Neural crest cell (in vitro differentiated cells): ENCODE measurements around the gene MGAT4D. TPM values are rescaled to one million over a fixed set of nuclear protein-coding genes. Genes with fewer than 3 reads are reported as not detected.
"Not testable (repeated sequence)": the region's sequence is repeated elsewhere in the genome, so short reads cannot be mapped to it uniquely, and the experiment has no call there.

Experiments
- DNase-seq: peaks from one replicate; pipeline ENCODE4 v3.0.0; 2021; ENCODE audit warnings: low read depth, mixed read lengths, low spot score
- H3K27ac Mint-ChIP-seq: one replicate; pipeline ENCODE4 v1.8.0; 2021; ENCODE audit warnings: mild to moderate bottlenecking, mixed read lengths; ENCODE audit not compliant: unreplicated experiment
- H3K27me3 Mint-ChIP-seq: 2 replicates; pipeline ENCODE4 v1.8.0; 2021; ENCODE audit warnings: low read depth, mild to moderate bottlenecking, mixed read lengths
- H3K36me3 Mint-ChIP-seq: 2 replicates; pipeline ENCODE4 v1.8.0; 2021; ENCODE audit warnings: low read depth, mild to moderate bottlenecking, mixed read lengths
- H3K4me1 Mint-ChIP-seq: 2 replicates; pipeline ENCODE4 v1.8.0; 2021; ENCODE audit warnings: mixed read lengths
- H3K4me3 Mint-ChIP-seq: one replicate; pipeline ENCODE4 v1.8.0; 2021; ENCODE audit warnings: mild to moderate bottlenecking, mixed read lengths
- H3K9me3 Mint-ChIP-seq: 2 replicates; pipeline ENCODE4 v1.8.0; 2021; ENCODE audit warnings: mixed read lengths
- total RNA-seq: library from RNA; stranded (reverse); gene quantifications from 2 replicates; pipeline ENCODE4 v1.2.1, GENCODE V29; 2021
- TF ChIP-seq, protein P1 (sequence below): fragments of 200-600 bp; sonication (generic); conservative IDR thresholded peaks from 2 replicates; pipeline ENCODE4 v1.5.0; 2021; ENCODE audit warnings: antibody characterized with exemption, mild to moderate bottlenecking

Gene MGAT4D
- total RNA-seq, 1 donor from 2014 or later: not detected

DNA sequence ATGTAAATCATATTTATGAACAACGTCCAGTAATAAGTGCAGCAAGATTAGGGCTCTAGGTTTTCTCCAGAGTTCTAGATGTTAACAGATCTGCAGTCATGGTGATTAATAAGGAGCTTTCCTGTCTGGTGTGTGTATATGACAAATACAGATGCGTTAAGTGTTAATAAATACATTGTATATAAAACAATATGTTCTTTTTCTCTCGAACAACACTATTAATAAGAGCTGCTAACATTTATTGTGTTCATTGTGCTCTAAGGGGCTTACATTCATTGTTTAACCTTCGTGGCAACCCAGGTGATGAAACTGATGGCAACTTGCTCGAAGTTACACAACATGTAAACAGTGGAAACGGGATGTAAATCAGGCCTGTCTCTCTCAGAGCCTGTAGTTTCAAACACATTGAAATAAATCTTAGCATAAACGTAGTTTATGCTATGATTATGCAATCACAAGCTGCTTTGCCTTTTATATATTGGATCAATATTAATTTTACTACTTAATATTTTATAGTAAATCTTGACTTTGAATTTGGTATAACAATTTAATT, 70.1 kb downstream of the MGAT4D start:
- Mint-ChIP-seq H3K9me3 (no peaks in the 10 kb centered on the region), H3K4me1 (peaks cover 15% of the 10 kb centered on the region), H3K4me3 (peak overlapping the region; percentile 94), H3K27me3 (no peaks in the 10 kb centered on the region), H3K27ac (no peak overlapping the region), H3K36me3 (no peaks in the 10 kb centered on the region)
- TF ChIP-seq, protein P1, sequence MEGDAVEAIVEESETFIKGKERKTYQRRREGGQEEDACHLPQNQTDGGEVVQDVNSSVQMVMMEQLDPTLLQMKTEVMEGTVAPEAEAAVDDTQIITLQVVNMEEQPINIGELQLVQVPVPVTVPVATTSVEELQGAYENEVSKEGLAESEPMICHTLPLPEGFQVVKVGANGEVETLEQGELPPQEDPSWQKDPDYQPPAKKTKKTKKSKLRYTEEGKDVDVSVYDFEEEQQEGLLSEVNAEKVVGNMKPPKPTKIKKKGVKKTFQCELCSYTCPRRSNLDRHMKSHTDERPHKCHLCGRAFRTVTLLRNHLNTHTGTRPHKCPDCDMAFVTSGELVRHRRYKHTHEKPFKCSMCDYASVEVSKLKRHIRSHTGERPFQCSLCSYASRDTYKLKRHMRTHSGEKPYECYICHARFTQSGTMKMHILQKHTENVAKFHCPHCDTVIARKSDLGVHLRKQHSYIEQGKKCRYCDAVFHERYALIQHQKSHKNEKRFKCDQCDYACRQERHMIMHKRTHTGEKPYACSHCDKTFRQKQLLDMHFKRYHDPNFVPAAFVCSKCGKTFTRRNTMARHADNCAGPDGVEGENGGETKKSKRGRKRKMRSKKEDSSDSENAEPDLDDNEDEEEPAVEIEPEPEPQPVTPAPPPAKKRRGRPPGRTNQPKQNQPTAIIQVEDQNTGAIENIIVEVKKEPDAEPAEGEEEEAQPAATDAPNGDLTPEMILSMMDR: no peak
- DNase-seq: no peak

DNA sequence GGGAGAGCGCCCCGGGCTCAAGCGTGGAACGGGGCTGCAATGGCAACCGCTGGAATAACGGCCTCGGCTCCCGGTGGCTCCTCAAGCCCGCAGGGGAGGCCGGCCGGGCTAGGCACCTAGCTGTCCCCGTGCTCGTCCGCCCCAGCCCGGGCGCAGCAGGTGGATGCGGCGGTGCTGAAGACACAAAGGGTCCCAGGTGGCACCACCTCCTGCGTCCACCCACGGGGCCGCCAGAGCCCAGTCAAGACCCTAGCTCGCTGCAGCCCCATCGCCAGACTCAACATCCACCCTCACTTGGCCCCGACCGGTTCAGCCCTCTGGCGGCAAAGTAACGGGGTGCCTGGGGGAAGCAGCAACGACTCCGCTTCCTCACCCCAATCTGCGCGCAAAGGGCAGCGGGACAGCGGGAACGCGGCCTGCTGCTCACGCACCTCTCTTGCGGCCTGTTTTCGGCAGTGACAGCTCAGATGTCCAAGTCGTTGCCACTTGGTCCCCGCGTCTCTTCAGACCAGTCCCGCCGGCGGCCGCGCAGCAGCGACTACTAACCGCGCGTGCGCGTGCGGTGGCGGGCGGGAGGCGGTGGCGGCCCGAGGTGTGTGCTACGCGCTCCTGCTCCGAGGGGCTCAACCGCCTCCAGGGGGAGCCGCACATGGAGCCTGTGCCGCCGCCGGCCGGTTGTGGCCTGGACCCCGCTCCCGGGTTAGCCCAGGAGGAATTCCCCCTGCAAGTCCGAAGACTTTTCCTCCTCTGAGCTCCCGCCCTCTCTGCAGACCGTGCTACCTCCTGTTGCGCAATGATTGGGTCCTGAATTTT, 70.8 kb downstream of the MGAT4D start, which contains the start of gene CLGN:
Gene CLGN (minus strand): TSS at position 543 of the 813 bp plus-strand sequence. CDS start 14,570 bp downstream, outside the sequence.
- no peaks in the 10 kb centered on the region for H3K36me3 Mint-ChIP-seq
- no peaks in the 10 kb centered on the region for H3K9me3 Mint-ChIP-seq
- TF ChIP-seq, protein P1: peak; percentile 62
- no peaks in the 10 kb centered on the region for H3K27me3 Mint-ChIP-seq
- H3K4me1 Mint-ChIP-seq: peaks cover 15% of the 10 kb centered on the region
- H3K4me3 Mint-ChIP-seq: peak within 1 kb of the TSS; percentile 94
- peak; percentile 89 for DNase-seq
- H3K27ac Mint-ChIP-seq: peak within 1 kb of the TSS; percentile 92

DNA sequence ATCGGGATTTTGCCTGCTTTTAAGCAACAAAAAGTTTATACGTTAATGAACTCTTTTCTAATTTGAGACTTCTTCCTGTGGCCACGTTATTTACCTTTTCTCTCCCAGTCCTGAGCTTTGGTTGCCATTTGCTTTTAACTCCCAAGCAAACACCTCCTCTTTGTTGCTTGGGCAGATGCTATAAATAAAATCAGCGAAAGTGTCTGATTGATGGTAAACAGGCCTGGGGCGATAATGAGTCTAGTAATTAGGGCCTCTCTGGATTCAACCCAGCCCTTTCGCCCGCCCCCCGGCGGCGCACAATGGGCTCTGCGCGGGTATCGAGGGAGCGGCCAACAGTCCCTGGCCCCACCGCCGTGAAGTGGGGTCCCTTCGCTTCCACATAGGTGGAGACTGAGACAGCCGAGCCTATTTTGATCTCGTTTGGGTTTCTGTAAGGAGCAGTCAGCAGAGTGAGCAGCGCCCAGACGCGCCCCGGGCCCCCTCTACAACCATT, 71.4 kb downstream of the MGAT4D start:
- no peaks in the 10 kb centered on the region for H3K27me3 Mint-ChIP-seq
- TF ChIP-seq, protein P1: peak; percentile 37
- peak; percentile 35 for DNase-seq
- H3K27ac Mint-ChIP-seq: peak overlapping the region; percentile 88
- H3K4me3 Mint-ChIP-seq: peak overlapping the region; percentile 94
- peaks cover 15% of the 10 kb centered on the region for H3K4me1 Mint-ChIP-seq
- H3K36me3 Mint-ChIP-seq: no peaks in the 10 kb centered on the region
- no peaks in the 10 kb centered on the region for H3K9me3 Mint-ChIP-seq

DNA sequence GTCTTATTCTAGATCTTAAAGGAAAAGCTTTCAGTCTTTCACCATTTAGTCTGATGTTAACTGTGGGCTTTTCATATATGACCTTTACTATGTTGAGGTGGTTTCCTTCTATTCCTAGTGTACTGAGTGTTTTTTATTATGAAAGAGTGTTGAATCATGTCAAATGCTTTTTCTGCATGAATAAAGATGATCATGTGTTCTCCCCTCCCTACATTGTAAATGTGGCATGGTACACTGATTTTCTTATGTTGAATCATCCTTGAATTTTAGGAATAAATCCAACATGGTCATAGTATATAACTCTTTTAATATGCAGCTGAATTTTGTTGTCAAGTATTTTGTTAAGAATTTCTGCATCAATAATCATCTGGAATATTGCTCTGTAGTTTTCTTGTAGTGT, 75.0 kb downstream of the MGAT4D start:
- DNase-seq: no peak
- H3K4me1 Mint-ChIP-seq: peaks cover 15% of the 10 kb centered on the region
- H3K36me3 Mint-ChIP-seq: no peaks in the 10 kb centered on the region
- H3K4me3 Mint-ChIP-seq: no peak overlapping the region
- no peaks in the 10 kb centered on the region for H3K9me3 Mint-ChIP-seq
- H3K27me3 Mint-ChIP-seq: no peaks in the 10 kb centered on the region
- no peak overlapping the region for H3K27ac Mint-ChIP-seq
- TF ChIP-seq, protein P1: no peak

DNA sequence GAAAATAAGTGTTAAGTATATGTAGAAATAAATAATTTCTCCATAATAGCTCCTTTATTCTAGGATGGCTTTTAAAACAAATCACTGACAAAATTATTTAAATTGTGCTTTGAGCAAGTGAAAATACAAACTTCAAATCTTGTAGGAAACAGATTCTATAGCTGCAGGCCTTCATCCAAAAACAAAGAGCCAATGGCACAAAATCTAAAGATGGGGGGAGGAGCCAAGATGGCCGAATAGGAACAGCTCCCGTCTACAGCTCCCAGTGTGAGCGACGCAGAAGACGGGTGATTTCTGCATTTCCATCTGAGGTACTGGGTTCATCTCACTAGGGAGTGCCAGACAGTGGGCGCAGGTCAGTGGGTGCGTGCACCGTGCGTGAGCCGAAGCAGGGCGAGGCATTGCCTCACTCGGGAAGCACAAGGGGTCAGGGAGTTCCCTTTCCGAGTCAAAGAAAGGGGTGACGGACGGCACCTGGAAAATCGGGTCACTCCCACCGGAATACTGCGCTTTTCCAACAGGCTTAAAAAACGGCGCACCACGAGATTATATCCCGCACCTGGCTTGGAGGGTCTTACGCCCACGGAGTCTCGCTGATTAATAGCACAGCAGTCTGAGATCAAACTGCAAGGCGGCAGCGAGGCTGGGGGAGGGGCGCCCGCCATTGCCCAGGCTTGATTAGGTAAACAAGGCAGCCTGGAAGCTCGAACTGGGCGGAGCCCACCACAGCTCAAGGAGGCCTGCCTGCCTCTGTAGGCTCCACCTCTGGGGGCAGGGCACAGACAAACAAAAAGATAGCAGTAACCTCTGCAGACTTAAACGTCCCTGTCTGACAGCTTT, 84.7 kb downstream of the MGAT4D start:
- not testable (repeated sequence) for H3K4me1 Mint-ChIP-seq, H3K9me3 Mint-ChIP-seq, H3K4me3 Mint-ChIP-seq, H3K27ac Mint-ChIP-seq, DNase-seq, H3K36me3 Mint-ChIP-seq, H3K27me3 Mint-ChIP-seq
